NCI-H1694 (cell line): ENCODE measurements around the gene MSI2.

Experiments
- DNase-seq: peaks from one replicate; lab custom pipeline; 2025; lab: John Stamatoyannopoulos, UW

The MSI2 gene

DNA sequence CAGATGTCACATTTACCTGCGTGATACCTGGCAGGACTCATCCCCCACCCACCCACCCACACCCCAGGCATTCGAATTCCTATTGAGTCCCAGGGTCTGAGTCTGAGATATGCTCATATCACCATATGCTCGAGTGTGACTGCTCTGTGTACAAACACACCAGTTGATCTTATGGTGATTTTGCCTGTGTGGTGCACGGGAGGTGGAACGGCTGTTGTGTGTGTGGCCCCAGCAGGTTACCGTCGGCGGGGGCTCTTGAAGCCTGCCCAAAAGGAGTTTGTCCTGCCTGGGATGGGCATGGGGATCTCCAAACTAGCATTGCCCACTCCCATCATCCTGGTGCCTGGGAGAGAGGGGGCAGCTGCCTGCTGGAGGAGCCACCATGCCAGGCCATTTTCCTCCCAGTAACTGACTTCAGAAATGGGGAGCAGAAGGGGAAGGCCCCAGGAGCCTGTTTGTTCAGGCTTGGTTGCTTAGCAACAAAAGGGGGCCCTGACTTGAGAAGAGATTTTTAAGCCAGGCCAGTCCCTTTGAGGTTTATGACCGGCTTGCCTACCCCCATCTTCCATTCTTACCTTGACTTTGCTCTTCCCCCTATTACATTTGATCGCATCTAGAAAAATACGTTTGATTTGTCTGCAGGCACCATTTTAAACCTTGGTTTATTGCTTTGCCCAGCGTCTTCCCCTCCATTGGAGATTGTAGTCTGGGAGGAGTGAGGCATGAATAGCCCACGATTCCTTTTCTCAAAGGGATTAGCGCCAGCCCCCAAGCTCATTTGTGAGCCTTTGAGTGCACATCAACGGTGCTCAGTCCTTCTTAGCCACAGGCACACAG lies 271.1 kb downstream of the MSI2 start:
- no peak for DNase-seq

DNA sequence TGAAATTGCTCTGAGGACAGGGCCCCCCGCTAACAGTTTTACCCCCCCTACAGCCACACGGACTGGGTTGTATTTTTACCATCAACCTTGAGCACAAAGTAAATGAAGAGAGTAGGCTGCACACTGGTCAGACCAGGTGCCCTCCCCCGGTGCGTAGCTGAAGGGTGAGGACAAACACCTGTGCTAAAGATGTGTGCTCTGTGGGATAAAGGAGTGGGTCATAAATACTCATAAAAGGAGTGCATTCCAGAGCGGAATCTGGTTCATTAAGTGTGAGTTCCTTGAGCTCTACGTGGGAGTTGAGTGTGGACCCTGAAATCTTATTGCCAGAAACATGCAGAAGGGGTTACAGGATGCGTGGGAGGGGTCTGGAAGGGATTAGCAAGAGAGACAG lies 271.7 kb downstream of the MSI2 start:
- no peak for DNase-seq

- no peak for DNase-seq
Measured at GRCh38 chr17:57530026-57530425, 273.7 kb downstream of the MSI2 start.

DNA sequence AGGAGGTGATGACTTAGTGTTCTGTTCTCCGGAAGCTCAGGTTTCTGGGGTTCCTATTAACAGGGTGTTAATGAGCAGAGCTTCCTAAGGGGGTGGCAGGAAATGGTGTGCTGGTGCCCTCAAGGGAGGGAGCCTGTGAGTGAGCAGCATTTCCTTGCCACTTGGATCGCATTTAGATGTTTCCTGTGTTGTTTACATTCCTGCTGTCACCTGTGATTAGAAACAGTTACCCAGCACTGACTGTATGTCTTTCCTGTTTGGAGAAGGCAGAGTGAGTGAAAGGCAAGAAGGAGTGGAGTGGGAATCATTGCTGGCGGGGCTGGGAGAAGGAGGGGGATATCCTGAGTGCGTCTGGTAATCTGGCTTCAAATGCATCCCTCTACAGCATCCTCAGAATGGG lies 274.2 kb downstream of the MSI2 start:
- no peak for DNase-seq

DNA sequence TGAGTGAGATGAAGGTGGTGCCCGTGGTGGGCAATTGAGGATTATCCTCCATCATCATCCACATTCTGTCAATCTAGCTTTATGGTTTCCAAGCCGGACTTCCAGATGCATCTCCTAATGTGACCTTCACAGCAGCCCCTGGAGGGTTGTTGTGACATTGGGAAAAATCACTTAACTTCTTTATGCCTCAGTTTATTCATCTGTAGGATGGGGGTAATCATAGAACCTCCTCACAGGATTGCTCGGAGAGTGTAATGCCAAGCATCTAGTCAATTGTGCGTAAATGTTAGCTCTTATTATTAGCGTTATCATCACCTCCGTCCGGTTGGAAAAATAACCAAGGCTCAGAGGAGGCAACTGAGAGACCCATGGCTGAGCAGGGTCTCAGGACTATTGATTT lies 274.8 kb downstream of the MSI2 start:
- DNase-seq, result no peak

- DNase-seq, result no peak
Measured at GRCh38 chr17:57531648-57532504, 275.6 kb downstream of the MSI2 start.

- no peak for DNase-seq
Measured at GRCh38 chr17:57532556-57532955, 276.2 kb downstream of the MSI2 start.

GRCh38 chr17:57532966-57533365 lies 276.6 kb downstream of the MSI2 start:
- DNase-seq, result no peak

GRCh38 chr17:57533684-57534305 lies 277.5 kb downstream of the MSI2 start:
- no peak for DNase-seq

DNA sequence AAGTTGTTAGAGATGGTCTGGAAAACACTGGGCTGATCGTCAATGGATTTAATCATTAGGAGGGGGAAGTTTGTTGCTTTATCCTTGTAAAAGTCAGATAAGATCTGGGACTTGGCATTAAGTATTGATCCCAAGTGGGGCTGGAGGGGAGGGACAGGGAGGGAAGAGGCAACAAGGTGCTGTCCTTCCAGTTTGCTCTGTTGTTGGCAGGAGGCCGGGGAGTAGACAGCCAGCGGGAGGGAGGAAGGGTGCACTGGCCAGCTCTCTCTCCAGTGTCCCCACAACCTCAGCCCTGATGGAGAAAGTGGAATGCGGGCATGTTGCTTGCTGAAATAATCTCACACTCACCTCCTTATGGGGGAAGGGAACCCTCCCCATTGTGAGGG lies 278.5 kb downstream of the MSI2 start:
- no peak for DNase-seq

DNA sequence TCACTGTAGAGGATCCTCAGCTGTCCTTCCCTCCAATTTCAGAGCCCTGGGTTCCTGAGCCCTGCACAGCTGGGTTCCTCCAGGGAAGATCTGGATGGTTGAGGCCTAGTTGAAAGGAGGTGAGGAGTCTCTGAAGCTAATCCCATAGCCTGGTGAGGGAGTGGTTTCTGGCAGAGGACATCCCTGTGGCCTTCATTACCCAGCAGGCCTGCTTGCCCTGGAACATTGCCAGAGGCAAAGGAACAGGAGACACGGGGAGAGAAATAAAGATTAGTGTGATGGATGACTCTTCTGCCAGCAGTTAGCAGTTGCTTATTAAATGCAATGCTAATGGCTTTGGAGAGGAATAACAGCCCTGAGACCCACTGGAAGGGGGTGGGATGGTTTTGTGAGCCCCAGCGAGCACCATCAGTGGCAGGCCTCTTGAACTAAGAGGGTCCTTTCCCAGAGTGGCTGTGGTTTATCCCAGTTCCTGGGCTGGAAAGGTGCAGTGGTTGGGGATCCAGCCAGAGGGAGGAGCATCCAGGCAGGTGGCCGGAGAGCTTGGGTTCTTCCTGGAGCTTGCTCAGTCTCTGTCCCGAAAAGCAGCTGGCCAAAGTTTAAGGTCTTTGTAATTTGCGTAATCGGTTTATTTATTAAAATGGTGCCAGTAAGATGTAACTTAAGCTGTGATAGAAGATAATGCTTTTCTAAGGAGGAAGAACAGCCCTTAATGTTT lies 279.1 kb downstream of the MSI2 start:
- no peak for DNase-seq

GRCh38 chr17:57536289-57536688 lies 280.0 kb downstream of the MSI2 start:
- no peak for DNase-seq

- no peak for DNase-seq
Measured at GRCh38 chr17:57536789-57537523, 280.6 kb downstream of the MSI2 start.

DNA sequence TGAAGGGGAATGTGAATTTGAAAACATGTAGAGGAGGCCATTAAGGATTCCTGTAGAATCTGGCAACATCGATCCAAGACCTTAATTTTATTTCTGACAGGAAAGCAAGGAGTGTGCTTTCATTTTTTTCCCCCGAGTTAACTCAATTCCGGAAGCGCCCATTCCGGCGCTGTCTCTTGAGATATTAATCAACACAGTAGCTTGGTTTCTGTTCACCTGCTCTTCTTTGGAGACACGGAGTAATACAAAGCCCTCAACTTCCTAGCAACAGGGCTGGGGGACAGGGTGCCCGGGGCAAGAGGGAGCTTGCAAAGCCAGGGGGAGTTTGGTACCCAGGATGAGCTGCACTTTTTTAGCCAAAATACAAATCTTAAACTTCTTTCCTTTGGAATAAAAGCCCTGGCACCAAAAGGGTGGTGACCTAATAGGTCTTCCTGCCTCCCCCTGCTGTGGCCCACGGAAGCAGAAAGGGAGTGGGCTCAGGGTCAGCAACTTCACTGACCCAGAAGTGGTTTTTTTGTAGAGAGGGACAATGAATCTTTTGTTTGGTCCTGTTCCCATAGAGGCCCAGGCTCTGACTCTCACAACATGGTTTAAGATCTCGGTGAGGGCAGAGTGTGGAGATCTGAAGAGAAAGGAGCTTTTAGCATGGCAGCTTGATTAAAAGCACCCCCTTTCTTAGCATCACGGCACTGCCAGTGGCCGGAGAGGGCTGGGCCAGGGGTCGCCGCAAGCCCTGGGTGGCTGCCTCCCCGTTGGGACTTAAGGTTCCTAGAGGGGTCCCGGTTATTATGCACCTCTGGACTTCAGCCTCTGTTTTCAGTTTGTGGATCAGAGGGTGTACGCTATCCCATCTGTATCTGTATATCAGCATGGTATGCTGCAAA lies 281.4 kb downstream of the MSI2 start:
- no peak for DNase-seq

GRCh38 chr17:57538736-57539456 lies 282.6 kb downstream of the MSI2 start:
- DNase-seq, result no peak

DNA sequence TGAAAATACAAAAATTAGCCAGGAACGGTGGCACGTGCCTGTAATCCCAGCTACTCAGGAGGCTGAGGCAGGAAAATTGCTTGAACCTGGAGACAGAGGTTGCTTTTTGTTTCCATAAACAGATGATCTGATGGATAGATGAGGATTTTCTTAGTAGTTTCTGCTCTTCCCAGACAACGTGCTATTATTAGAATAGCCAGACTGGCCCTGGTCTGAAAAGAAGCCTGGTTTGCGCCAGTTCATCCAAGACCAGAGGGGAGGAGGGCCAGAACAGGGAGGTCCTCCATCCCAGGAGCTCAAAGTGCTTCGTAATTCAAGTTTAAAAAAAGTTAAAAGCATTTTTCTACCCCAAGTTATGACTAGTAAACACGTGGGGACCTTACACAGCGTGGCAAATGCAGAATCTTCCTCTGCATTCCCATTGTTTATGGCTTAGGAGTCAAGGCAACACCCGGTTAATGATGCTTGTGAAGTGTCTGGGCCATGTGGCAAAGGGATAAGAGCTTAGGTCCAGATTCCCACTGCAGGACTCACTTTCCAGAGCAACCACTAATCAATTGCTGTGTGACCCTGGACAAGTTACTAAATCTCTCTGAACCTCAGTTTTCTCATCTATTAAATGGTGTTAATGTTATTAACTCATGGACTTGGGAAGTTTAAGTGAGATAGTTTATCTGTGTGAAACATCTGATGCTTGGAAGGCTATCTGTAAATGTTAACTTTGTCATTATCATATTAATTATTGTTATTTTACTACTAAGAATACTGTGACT lies 283.4 kb downstream of the MSI2 start:
- DNase-seq, result no peak

GRCh38 chr17:57540596-57540995 lies 284.3 kb downstream of the MSI2 start:
- DNase-seq, result no peak

DNA sequence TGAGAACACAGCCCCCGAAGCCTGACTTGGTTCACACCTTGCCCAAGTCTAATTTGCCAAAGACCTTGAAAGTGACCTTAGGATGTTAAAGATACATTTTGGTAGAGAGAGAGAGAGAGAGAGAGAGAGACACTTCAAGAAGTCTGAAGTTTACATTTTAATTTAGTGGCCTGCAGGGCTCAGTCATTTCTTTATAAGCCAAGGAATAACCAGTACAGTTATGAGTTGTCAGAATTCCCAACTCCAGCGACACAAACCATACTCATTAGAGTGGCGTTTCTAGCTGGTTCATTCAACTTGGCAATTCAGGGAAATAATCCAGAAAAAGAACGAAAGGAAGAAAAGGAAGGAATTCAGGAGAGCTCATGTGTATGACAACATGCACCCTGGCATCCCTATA lies 284.7 kb downstream of the MSI2 start:
- DNase-seq, result no peak
